Omental fat pad (tissue), 4 donors: ENCODE measurements around the gene TEX10. TPM values are rescaled to one million over a fixed set of nuclear protein-coding genes. Genes with fewer than 3 reads are reported as not detected.

Experiments
- ATAC-seq: fragments of 150-250 bp; one replicate; pipeline ENCODE4 v1.9.1; 2016; ENCODE audit warnings: mild to moderate bottlenecking, moderate library complexity; ENCODE audit not compliant: low FRiP score
- DNase-seq: peaks from one replicate; pipeline ENCODE4 v3.0.0-alpha.2; 2019; ENCODE audit warnings: low spot score
- CTCF ChIP-seq, 3 donors: fragments of 450-650 bp; IDR thresholded peaks; one replicate each; pipeline ENCODE4 v1.5.1; 2016 to 2017; ENCODE audit warnings: antibody characterized with exemption in 3 of 3, mild to moderate bottlenecking in 3 of 3, moderate library complexity in 2 of 3
- total RNA-seq, 4 donors: library from RNA; depleted of rRNA; stranded (reverse); fragments of >200 nt; gene quantifications; one replicate each; pipeline ENCODE4 v1.1.0, GENCODE V29; 2016

The TEX10 gene
- total RNA-seq, 4 donors from 2014 or later: 15.8 to 51.0 (median 29.9) TPM

GRCh38 chr9:100287186-100287585, 65.6 kb downstream of the TEX10 start:
- ATAC-seq: no peak
- TF ChIP-seq CTCF (IDR thresholded peaks at IDR 0.05): no peak
- DNase-seq: no peak

- ATAC-seq (no peak), DNase-seq (no peak)
- no peak for TF ChIP-seq CTCF (IDR thresholded peaks at IDR 0.05)
Observed at GRCh38 chr9:100286257-100286656, 66.5 kb downstream of the TEX10 start.

- no peak for TF ChIP-seq CTCF (IDR thresholded peaks at IDR 0.05)
- ATAC-seq: no peak
- DNase-seq: no peak
Observed at GRCh38 chr9:100285601-100286000, 67.1 kb downstream of the TEX10 start.

GRCh38 chr9:100285080-100285479, 67.7 kb downstream of the TEX10 start:
- DNase-seq: no peak
- TF ChIP-seq CTCF (IDR thresholded peaks at IDR 0.05): no peak
- ATAC-seq: no peak

GRCh38 chr9:100284247-100284646, 68.5 kb downstream of the TEX10 start:
- TF ChIP-seq CTCF (IDR thresholded peaks at IDR 0.05): no peak
- ATAC-seq: no peak
- no peak for DNase-seq

GRCh38 chr9:100282388-100282719, 70.4 kb downstream of the TEX10 start:
- no peak for DNase-seq
- ATAC-seq: no peak
- TF ChIP-seq CTCF (IDR thresholded peaks at IDR 0.05): no peak

GRCh38 chr9:100281676-100282387, 70.9 kb downstream of the TEX10 start:
- DNase-seq: no peak
- TF ChIP-seq CTCF (IDR thresholded peaks at IDR 0.05): no peak
- ATAC-seq: no peak
